GM19099 (cell line): Measurements from ENCODE around the gene THEM4.

Experiments
- POLR2A ChIP-seq: IDR thresholded peaks from 3 replicates; pipeline ENCODE4 v1.6.1; 2011; ENCODE audit warnings: low read depth; ENCODE audit not compliant: insufficient read length; ENCODE audit errors: extremely low read depth

THEM4 gene

DNA sequence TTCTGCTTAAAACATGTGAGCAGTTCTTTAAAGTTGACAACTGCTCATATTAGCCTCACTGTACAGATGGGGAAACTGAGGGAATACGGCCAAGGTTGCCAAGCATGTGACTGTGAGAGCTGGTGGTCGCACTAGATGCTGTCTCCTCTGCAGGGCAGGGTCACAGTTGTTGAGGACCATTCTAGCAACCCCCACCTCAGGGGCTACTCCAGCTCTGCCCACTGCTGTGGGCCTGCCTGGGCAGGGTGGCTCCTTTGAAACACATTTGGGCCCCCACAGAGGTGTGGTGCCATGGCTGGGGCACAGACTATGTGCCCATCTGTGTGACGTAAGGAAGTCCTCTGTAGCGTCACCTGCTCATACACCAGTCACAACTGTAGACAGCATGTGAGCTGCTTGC, 56.6 kb downstream of the THEM4 start:
- TF ChIP-seq POLR2A: no peak

DNA sequence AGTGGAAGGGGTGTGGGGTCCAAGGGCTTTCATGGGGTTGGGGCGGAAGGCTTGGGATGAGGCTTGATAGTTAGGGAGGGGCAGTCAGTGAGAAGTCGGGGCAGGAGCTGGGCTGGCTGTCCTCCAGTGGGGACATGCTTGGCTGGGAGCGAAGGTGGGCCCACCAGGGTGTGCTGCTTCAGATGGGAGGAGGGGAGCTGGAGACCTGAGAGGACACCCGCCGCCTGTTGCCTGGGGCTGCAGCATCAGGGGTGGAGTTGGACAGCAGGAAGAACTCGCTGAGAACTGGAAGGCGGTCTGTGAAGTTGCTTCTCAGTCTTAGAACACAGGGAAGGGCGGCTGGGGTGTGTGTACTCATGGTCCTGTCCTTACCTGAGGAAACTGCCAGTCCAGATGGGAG, 57.4 kb downstream of the THEM4 start:
- no peak for TF ChIP-seq POLR2A

DNA sequence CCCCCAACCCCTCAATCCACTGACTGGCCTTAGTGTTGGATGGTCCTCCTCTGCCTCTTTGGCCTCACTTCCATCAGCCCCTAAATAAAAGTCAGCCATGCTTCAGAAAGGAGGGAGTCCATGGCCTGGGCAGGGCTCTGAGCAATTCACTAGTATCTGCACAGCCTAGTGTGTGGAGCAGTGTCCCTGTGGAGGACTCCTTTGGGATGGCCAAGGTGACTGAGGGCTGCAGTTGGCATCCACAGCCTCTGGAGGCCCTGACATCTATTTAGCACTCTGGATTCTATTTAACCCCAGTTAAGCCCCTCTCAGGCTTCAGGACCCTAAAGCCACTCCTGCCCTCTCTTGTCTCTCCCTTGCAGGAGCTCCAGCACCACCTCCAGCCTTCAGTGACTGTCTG, 59.4 kb downstream of the THEM4 start:
- TF ChIP-seq POLR2A: no peak

DNA sequence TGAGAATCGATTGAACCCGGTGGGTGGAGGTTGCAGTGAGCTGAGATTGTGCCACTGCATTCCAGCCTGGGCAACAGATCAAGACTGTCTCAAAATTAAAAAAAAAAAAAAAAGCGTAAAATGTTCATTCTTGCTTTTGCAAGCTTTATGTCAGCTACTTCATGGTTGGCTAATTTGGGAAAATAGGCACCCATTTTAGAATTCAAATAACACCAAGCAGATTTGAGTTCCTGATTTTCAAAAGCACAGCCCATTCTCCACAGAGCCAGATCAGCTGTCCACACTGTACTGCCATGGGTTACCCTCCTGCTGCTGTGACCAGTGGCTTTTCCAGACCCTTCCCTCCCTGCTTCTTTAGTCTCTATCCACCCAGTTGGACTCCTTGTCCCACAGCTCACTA, 60.2 kb downstream of the THEM4 start:
- TF ChIP-seq POLR2A: no peak

DNA sequence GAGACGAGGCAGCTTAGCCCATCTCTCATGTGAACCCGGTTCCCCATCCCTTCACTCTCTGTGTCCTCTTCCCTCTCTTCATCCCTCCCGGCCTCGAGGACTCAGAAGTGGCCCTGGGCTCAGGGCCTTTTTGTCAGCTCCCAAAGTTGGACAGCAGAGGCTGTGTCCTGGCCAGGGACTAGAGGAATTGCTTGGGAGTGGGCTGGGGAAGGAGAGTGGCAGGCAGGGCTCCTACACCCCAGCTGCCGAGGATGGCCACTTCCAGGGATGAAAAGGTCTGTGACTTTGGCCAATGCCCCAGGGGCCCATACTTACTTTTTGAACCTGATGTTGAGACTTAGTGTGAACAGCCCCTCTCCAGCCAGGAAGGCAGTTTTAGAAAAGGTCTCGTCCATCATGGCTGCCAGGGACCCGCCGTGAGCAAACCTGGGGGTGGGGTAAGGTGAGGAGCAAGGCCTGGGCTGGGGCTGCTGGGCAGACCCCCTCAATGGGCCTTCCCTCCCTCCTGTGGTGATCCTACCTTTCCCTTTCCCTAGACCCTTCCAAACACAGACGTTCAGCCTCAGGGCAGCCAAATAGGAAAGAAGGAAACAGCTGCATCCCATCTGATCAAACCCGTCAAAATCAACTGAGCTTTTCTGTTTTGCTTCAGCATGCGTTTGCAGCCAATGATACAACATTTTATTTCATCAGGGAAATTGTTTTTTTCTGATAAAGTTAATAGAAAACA, 61.3 kb downstream of the THEM4 start:
- no peak for TF ChIP-seq POLR2A

DNA sequence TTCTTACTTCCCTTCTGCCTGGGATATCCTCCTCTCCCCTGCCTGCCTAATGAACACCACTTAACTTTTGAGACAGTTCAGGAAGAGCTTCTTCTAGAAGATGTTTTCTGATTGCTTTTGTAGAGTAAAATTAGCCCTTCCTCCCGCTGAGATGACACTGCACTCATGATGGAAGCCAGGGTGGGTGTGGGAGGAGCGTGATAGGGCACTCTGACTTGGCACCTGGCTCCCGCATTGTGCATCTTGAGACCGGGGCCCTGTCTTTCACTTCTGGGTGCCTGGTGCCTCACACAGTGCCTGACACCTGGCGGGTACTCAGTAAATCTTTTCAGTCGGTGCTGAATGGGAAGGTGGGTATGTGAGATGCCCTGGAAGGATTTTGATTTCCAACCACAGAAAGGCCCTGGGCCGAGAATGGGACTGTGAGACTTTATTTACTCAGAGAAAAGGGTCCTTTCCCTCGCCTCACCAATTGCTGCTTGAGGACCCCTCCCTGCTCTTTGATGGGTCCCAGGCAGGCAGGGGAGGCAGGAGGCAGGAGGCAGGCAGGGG, 62.5 kb downstream of the THEM4 start:
- TF ChIP-seq POLR2A: no peak

DNA sequence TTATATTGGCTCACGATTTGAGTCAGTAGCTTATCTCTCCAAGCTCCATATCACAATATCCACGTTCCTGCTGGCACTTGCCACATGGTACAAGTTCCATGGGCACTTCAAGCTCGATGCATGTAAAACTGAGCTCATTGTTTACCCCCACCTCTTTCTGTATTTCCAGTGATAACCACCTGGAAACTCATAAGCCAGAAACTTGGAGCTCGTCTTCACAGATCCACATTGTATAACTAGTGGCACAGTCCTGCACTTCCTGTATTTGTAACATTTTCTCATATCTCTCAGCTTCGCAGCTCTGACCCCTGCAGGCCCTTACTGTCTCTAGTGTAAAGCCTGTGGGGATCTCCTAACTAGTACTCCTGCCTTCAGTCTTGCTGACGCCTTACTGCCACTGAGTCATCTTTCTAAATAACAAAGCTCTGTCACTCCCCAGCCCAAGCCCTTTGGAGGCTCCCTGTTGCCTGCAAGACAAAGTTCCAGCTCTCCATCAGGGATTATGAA, 63.2 kb downstream of the THEM4 start:
- TF ChIP-seq POLR2A: no peak

DNA sequence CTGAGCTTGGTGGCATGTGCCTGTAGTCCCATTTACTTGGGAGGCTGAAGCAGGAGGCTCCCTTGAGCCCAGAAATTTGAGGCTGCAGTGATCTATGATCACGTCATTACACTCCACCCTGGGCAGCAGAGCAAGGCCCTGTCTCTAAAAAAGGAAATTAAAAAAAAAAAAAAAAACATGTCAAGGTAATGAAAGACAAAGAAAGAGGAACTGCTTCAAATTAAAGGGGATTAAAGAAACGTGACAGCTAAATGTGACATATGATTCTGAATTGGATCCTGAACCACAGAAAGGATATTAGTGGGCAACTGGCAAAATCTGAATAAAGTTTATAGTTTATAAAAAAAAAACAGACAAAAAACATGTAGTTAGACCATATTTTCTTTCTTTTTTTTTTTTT, 65.9 kb downstream of the THEM4 start:
- no peak for TF ChIP-seq POLR2A

DNA sequence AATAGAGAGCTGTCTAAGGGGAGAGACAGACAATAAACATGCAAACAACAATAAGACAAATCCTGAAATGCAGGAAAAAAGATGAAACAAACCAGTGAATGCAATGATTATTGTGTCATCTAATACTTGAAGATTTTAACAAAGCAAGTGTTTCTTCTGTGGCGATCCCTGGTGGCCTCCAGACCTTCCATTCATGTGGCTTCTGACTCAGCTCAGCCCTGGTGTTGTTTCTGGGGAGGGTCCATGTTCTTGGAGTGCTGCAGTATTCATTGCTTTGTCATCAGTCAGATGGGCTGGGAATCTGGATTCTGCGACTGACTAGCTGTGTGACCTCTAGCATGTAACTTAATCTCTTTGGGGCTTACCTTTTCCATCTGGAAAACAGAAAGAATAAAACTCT, 68.2 kb downstream of the THEM4 start:
- no peak for TF ChIP-seq POLR2A

DNA sequence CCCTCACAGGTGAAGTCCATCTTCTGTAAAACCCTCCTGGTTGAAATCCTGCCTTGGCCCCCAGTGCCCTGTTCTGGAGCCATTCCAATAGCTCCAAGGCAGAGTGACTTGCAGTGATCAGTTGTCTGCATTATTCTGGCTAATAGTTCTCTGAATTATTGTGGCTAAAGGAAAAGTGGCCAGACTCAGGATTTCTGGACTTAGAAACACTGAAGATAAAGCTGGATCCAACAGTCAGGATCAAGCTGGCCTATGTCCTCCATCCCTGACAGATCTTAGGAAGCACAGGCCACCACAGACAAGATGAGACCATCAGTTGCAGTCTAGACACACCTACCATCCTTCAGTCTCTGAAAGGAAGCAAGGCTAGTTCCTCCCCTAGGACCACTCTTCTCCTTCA, 68.9 kb downstream of the THEM4 start:
- no peak for TF ChIP-seq POLR2A

DNA sequence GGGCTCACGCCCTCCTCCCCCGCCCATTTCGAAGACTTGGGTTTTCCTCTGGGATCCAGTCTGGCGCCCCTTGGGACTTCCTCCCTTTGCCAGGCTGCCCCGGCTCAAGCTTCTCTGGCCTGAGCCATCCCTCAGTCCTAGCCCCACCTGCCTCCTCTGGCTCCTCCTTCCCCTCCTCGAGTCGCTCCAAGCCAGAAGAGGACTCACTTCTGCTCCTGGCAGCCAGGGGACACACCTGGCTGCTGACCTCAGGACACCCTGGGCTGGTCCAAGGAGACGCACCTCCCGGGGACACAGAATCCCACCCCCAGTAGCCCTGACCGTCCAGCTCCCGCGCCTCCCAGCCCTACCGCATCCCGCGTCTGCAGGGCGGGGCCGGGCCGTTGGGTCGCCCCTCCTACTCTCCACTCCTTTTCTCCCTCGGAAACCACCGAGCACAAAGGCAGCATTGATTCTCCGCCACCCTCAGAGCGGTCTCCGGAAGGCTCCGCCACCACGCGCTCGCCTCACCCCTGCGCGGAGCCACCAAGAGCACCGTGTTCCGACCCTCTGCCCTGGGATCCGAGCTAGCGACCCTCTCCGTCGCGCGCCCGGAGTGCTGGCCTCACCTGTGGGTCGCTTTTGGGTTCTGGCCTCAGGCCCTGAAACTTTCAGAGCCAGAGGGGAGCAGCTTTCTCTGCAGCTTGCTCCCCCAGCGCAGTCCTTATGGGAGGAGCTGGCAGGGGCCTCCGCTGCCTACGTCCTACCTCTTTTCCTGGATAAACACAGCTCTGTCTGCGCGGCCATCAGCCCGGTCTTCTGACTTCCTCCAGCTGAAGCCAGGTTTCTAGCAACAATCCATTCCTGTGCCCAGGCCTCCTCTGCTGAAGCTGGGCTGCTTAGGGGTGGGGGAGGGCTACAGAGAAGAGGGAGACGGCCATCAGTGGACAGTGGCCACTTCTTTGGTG, 69.6 kb downstream of the THEM4 start, which contains the start of gene C2CD4D:
Gene C2CD4D (minus strand): TSS at position 364 of the 947 bp plus-strand sequence. CDS start 831 bp downstream, outside the sequence.
- TF ChIP-seq POLR2A: no peak

DNA sequence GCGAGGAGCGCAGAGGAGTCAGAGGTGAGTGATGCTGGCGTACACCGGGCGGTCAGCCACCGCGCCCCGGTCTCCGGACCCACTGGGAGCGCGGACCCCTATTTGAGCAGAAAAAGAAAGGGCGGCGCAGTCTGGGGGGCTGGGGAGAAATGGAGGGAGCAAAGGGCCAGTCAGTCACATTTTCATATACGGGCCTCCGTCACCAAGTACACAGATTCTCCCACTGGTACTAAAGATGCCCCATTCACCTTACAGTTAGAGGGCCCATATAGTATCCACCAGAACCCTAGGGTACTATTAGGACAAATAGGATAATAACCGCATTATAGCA, 70.3 kb downstream of the THEM4 start:
- no peak for TF ChIP-seq POLR2A

DNA sequence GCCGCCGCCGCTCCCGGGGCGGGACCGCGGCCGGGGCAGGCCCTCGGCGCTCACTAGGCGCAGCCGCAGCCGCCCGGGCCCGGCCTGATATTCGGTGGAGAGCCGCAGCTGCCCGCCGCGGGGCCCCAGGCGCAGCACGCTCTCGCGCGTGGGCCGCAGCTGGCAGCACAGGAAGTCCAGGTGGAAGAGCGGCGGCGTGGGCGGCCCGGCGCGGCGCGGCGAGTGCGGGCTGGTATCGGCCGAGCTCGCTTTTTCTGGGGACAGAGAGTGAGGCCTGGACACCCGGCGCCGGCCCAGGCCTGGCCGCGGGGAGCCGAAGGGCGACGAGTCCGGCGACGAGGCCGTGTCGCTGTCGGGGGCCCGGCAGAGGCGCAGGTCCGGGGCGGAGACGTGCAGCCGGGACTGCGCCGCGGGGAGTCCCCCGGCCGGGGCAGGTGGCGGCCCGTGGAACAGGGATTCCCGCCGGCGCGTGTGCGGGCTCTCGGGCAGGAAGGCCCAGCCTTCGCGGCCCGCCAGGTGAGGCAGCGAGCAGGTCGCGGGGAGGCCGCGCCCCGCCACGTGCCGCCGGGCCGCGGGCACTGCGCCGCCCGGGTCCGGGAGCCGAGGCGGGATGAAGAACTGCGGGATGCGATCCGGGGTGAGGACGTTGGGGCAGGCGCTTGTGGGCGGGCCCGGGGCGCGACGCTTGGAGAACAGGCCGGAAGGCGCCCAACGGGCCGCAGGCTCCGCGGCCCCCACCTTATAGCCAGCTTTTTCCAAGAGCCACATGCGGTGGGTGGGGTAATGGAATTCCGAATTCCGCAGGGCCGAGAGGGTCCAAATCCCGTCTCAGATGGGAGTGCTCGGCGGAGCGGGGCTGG, 70.9 kb downstream of the THEM4 start:
- TF ChIP-seq POLR2A: no peak

DNA sequence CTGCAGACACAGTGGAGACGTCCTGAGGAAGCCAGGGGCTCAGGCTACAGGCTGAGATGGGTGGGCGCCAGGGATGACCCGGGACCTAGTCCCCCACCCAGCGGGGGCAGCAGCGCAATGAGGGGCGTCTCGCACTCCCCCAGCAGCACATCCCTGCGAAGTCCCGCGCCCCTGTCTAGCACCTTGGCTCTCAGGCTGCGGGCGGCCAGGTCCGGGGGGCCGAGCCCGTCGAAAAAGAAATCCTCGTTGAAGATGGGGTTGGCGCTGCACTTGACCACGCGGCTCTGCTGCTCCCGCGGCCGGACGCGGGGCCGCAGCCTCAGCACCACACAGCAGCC, 71.5 kb downstream of the THEM4 start:
- TF ChIP-seq POLR2A: no peak

DNA sequence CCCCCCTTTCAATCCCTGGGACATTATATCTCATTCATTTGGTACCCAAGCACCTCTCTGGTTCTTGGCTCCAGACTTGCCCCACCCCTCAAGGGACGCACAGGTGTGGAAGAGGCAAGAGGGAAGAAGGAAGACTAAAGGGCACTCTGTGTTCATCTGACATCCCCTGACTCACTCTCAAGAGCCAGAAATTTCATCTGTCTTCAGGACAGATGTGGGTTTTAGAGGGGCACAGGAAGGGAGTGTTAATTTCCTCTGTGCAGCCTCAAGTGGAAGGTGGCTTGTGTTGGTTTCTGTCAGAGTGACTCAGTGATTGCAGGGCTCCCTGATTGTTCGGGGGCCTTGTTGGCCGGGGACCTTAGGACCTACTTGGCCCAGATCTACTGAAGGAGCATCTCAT, 72.1 kb downstream of the THEM4 start:
- TF ChIP-seq POLR2A: no peak

DNA sequence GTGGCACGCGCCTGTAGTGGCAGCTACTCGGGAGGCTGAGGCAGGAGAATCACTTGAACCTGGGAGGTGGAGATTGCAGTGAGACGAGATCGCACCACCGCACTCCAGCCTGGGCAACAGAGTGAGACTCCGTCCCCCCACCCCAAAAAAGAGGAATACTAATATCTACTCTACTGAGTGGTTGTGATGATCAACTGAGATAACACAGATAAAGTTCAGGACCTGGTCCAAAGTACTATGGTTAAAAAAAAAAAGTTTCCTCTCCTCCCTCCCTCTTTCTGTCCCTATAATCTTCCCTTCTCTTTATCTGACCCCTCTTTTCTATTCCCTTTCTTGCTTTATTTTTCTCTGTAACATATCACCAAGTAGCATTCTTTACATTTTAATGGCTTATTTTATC, 73.7 kb downstream of the THEM4 start:
- TF ChIP-seq POLR2A: no peak

DNA sequence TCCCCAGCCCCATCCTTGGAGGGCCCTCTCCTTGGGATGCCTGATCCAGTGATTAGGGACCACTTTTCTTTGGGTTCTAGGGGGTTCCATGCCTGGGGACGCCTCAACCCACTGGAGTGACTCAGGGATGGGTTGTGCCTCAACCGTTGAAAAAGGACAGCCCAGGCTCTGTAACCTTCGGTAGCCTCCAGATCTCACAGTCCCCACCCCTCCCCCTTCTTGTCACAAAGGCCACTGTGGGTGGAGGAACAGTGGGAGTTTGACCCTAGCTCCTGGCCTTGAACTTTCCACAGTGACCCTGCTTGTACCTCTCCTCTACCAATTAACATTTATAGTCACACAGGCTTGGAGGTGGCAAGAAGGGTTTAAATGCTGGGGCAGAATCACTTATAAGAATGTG, 75.1 kb downstream of the THEM4 start:
- no peak for TF ChIP-seq POLR2A
